Activated naive CD8-positive, alpha-beta T cell treated with anti-CD3 and anti-CD28 coated beads for 36 hours (primary cell): ENCODE measurements around the gene COQ10B. TPM values are rescaled to one million over a fixed set of nuclear protein-coding genes. Genes with fewer than 3 reads are reported as not detected.
A peak's percentile ranks its signal among the peaks of the same experiment; 100 is the strongest.
"Not testable (repeated sequence)": the region's sequence is repeated elsewhere in the genome, so short reads cannot be mapped to it uniquely, and the experiment has no call there.

ENCODE experiments used
- DNase-seq: peaks from one replicate; pipeline ENCODE4 v3.0.0; 2021
- H3K27ac Mint-ChIP-seq: one replicate; pipeline ENCODE4 v1.8.0; 2022; ENCODE audit warnings: mild to moderate bottlenecking, moderate library complexity, mixed read lengths
- H3K27me3 Mint-ChIP-seq: one replicate; pipeline ENCODE4 v1.8.0; 2022; ENCODE audit warnings: mild to moderate bottlenecking, mixed read lengths
- H3K36me3 Mint-ChIP-seq: one replicate; pipeline ENCODE4 v1.8.0; 2021; ENCODE audit warnings: mild to moderate bottlenecking, mixed read lengths
- H3K4me1 Mint-ChIP-seq: one replicate; pipeline ENCODE4 v1.8.0; 2021; ENCODE audit warnings: mixed read lengths
- H3K4me3 Mint-ChIP-seq: one replicate; pipeline ENCODE4 v1.8.0; 2022; ENCODE audit warnings: mild to moderate bottlenecking, moderate library complexity, mixed read lengths
- H3K9me3 Mint-ChIP-seq: one replicate; pipeline ENCODE4 v1.8.0; 2022; ENCODE audit warnings: mixed read lengths
- total RNA-seq, 2 experiments: library from RNA; stranded (reverse); gene quantifications; one replicate each; pipeline ENCODE4 v1.2.3, GENCODE V29; 2021

COQ10B gene
- 10 to 100 TPM; 18.9 to 19.5 TPM for total RNA-seq

DNA sequence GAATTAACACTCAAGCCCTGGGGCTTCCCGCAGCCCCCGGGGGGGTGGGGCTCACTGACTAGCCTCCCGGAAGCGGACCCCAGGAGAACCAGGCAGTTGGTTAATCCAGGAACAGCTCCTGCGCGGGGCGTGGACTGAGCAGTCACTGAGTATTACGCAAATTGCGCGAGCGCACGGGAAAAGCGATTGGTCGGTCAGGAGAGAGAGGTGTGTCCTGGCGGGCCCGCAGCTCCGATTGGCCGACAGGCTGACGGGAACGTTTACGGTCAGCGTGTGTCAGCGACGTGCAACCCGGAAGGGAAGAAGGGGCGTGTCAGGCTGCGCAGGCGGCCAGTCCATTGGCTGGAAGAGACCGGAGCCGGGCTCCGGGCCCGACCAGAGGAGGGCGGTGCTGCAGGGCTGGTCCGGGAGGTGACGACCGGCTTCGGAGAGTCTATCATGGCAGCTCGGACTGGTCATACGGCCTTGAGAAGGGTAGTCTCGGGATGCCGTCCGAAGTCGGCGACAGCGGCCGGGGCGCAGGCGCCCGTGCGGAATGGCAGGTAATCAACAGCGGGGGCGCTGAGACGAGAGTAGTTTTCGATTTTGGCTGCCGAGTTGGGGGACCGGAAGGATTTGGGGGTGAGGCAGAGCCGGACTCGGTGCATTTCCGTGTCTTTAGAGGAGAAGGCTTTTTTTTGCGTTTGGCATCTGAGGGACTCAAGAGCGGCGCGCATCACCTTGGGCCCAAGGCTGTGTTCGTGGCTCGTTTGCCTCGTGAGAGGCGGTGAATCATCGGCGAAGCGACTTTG lies at the start of gene COQ10B:
TSS of gene COQ10B (plus strand) at position 430 of the 791 bp plus-strand sequence. CDS start at position 439, 9 bp downstream.
- H3K4me1 Mint-ChIP-seq = peaks cover 36% of the 10 kb centered on the region
- peak; percentile 99 for DNase-seq
- peak within 1 kb of the TSS; percentile 96 for H3K4me3 Mint-ChIP-seq
- H3K27ac Mint-ChIP-seq = peak within 1 kb of the TSS; percentile 100
- H3K9me3 Mint-ChIP-seq = peaks cover 1% of the 10 kb centered on the region
- H3K27me3 Mint-ChIP-seq = no peaks in the 10 kb centered on the region
- H3K36me3 Mint-ChIP-seq = peaks cover 12% of the 10 kb centered on the region

DNA sequence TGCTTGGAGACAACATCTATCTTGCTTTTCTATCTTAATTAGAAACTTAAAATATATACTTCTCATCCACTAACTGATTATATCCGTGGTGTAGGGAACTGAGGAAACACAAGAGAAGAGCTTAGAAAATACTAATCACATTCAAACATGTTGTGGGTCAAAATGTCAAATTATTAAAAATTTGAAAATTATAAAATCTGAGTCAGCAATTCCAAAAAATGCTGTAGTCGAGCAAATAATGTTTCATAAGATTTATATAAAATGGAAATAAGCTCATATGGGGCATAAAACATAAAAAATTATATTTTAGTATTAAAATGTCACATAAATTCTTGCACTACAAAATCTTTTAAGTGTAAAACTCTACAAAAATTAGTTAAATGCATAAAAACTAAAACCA lies 47.8 kb upstream of the COQ10B start:
- no peak overlapping the region for H3K4me3 Mint-ChIP-seq
- peaks cover 25% of the 10 kb centered on the region for H3K36me3 Mint-ChIP-seq
- H3K27me3 Mint-ChIP-seq = no peaks in the 10 kb centered on the region
- no peak overlapping the region for H3K27ac Mint-ChIP-seq
- H3K9me3 Mint-ChIP-seq = no peaks in the 10 kb centered on the region
- DNase-seq = no peak
- peaks cover 2% of the 10 kb centered on the region for H3K4me1 Mint-ChIP-seq

DNA sequence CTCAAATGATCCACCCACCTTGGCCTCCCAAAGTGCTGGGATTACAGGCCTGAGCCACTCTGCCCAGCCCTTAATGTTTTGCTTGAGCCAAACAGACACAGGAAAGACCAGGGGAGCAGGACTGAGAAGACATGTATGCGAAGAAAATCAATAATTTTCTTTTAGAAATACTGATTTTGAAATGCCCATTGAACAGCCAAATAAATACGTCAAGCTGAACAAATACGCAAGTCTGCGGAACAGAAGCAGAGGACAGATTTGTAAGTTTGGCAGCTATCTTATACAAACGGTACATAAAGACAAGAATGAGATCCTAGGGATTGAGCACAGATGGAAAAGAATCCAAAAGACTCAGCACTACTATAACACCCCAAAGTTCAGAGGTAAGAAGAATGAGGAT lies 39.3 kb upstream of the COQ10B start:
- DNase-seq = no peak
- Mint-ChIP-seq H3K9me3 (no peaks in the 10 kb centered on the region), H3K36me3 (peaks cover 41% of the 10 kb centered on the region), H3K4me1 (peaks cover 4% of the 10 kb centered on the region), H3K27me3 (no peaks in the 10 kb centered on the region), H3K27ac (no peak overlapping the region), H3K4me3 (no peak overlapping the region)

DNA sequence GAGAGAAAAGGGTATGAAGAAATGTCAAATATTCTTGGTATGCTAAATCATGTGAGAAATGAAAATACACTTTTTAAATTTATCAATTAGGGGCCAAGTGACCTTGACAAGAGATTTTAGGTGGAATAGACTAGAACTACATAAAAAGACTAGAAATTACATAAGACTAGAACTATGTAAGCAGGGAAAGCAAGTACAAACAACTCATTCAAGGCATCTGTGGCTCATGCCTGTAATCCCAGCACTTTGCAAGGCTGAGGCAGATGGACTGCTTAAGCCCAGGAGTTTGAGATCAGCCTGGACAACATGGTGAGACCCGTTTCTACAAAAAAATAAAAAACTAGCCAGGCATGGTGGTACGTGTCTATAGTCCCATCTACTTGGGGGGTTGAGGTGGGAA lies 38.8 kb upstream of the COQ10B start:
- no peaks in the 10 kb centered on the region for H3K9me3 Mint-ChIP-seq
- DNase-seq = no peak
- H3K4me1 Mint-ChIP-seq = peaks cover 3% of the 10 kb centered on the region
- no peaks in the 10 kb centered on the region for H3K27me3 Mint-ChIP-seq
- no peak overlapping the region for H3K4me3 Mint-ChIP-seq
- H3K27ac Mint-ChIP-seq = no peak overlapping the region
- peaks cover 40% of the 10 kb centered on the region for H3K36me3 Mint-ChIP-seq

DNA sequence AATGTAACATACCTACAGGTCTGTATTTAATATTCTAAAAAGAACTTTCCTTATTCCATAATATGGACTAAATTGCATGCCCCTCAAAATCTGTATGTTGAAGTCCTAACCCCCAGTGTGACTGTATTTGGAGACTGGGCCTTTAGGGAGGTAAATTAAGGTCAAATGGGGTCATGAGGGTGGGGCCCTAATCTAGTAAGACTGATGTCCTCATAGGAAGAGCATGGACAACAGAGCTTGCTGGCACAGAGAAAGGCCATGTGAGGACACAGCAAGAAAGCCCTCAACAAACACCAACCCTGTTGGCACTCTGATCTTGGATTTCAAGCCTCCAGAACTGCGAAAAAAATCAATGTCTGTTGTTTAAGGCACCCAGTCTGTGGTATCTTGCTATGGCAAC lies 37.1 kb upstream of the COQ10B start:
- Mint-ChIP-seq H3K27ac (no peak overlapping the region), H3K9me3 (no peaks in the 10 kb centered on the region), H3K36me3 (peaks cover 27% of the 10 kb centered on the region), H3K27me3 (no peaks in the 10 kb centered on the region), H3K4me3 (no peak overlapping the region), H3K4me1 (peaks cover 10% of the 10 kb centered on the region)
- DNase-seq = no peak

DNA sequence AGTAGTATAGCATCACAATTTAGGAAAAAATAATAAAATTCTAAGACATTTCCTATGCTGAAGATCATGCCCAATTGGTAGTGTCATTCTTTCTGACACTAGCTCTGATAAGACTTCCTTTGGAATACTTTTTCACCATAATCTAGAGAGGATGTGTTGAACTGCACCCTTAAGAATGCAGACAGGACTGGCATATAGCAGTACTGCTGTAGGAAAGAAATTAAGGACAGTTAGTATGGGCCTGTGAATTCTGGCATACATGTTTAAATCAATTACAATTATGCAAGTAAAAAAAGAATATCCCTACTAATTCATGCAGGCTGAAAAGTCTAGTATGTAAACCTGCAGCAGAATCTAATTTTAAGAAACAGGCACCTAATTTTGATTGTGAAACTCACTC lies 33.9 kb upstream of the COQ10B start:
- Mint-ChIP-seq H3K9me3 (no peaks in the 10 kb centered on the region), H3K36me3 (peaks cover 17% of the 10 kb centered on the region)

DNA sequence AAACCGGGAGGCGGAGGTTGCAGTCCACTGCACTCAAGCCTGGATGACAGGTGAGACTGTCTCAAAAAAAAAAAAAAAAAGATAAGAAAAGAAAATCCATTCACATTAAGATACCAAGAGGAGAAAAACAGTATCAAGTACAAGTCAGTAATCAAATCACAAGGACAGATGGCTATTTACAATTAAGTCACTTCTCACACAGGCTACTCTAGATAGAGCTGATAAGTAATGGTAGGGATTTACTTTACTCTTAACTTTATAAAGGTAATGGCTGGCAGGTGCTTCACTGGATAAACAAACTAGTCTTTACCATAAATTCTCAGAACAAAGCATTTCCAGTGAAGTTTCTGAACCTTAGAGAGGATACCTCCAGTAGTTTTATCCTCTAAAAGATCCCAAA lies 30.0 kb upstream of the COQ10B start:
- H3K36me3 Mint-ChIP-seq = peaks cover 11% of the 10 kb centered on the region

More for the DNA sequence above, 33.9 kb upstream of the COQ10B start:
- Mint-ChIP-seq H3K4me1 (peaks cover 27% of the 10 kb centered on the region), H3K27me3 (no peaks in the 10 kb centered on the region), H3K27ac (no peak overlapping the region), H3K4me3 (no peak overlapping the region)
- no peak for DNase-seq

DNA sequence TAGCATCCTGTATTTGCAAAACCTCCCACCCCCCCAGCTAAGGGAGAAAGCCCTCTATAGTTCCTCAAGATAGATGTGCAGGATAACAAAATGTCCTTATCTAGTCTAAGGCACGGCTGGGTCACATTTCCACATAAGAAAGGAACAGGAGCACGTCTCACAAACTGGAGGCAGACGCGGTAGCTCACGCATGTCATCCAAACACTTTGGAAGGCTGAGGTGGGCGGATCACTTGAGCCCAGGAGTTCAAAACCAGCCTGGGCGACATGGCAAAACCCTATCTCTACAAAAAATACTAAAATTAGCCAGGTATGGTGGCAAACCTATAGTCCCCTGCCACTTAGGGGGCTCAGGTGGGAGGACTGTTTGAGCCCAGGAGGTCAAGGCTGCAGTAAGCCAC lies 27.8 kb upstream of the COQ10B start:
- peaks cover 27% of the 10 kb centered on the region for H3K36me3 Mint-ChIP-seq

More for the DNA sequence above, 30.0 kb upstream of the COQ10B start:
- H3K27ac Mint-ChIP-seq = no peak overlapping the region
- H3K9me3 Mint-ChIP-seq = no peaks in the 10 kb centered on the region
- H3K27me3 Mint-ChIP-seq = no peaks in the 10 kb centered on the region
- H3K4me1 Mint-ChIP-seq = peaks cover 49% of the 10 kb centered on the region
- H3K4me3 Mint-ChIP-seq = no peak overlapping the region
- no peak for DNase-seq

DNA sequence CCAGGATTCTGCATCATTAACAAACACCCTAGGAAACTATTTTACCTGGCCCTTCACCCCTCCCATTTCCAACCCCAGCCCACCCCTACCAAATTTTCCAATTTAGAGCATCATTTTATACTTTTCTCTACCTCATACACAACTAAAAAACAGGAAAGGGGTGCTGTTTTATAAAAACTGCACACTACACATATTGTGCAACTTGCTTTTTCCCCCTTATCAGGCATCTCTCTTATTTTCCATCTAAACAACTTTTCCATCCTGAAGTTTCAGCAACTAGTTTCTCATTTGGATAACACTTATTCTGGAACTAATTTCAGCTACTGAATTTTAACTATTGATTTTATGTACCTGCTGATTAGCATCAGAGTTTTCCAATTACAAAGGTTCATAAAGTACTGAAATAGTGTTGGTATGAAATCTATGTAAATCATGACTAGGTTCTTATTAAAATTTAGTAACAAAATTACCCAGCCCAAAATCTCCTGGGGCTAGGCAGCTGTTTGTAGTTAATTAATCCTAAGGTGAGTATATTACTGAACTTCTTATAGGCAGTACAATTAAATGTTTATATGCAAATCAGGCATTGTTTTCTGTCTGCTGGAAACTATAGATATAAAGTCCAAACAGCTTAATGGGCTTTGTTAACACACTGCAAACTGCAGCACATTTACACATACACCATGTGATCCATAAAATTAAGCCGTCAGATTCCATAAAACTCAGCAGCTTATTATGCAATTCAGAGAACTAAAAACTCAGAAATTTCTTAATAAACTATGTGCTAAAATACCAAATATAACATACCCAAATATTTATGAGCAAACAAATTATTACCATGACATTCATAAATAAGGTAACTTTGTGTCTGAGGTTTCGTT lies 26.4 kb upstream of the COQ10B start:
- Mint-ChIP-seq H3K4me3 (no peak overlapping the region), H3K9me3 (no peaks in the 10 kb centered on the region), H3K27me3 (no peaks in the 10 kb centered on the region)

More for the DNA sequence above, 27.8 kb upstream of the COQ10B start:
- H3K4me3 Mint-ChIP-seq = no peak overlapping the region
- H3K9me3 Mint-ChIP-seq = no peaks in the 10 kb centered on the region
- no peak for DNase-seq
- H3K4me1 Mint-ChIP-seq = peaks cover 64% of the 10 kb centered on the region
- peak overlapping the region; percentile 57 for H3K27ac Mint-ChIP-seq
- no peaks in the 10 kb centered on the region for H3K27me3 Mint-ChIP-seq

DNA sequence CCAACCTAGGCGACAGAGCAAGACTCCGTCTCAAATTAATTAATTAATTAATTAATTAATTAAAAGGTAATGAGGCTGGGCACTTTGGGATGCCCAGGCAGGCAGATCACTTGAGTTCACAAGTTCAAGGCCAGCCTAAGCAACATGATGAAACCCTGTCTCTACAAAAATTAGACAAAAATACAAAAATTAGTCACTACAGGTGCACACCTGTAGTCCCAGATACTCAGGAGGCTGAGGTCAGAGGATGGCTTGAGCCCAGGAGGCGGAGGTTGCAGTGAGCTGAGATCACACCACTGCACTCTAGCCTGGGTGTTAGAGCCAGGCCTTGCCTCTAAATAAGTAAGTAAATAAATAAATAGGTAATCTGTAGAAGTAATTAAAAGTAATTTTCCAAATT lies 25.4 kb upstream of the COQ10B start:
- DNase-seq = no peak
- H3K27me3 Mint-ChIP-seq = no peaks in the 10 kb centered on the region
- peaks cover 30% of the 10 kb centered on the region for H3K36me3 Mint-ChIP-seq
- no peak overlapping the region for H3K4me3 Mint-ChIP-seq
- H3K27ac Mint-ChIP-seq = no peak overlapping the region
- H3K4me1 Mint-ChIP-seq = peaks cover 80% of the 10 kb centered on the region
- no peaks in the 10 kb centered on the region for H3K9me3 Mint-ChIP-seq

More for the DNA sequence above, 26.4 kb upstream of the COQ10B start:
- peaks cover 32% of the 10 kb centered on the region for H3K36me3 Mint-ChIP-seq
- H3K27ac Mint-ChIP-seq = peak overlapping the region; percentile 57
- peaks cover 71% of the 10 kb centered on the region for H3K4me1 Mint-ChIP-seq
- DNase-seq = no peak

DNA sequence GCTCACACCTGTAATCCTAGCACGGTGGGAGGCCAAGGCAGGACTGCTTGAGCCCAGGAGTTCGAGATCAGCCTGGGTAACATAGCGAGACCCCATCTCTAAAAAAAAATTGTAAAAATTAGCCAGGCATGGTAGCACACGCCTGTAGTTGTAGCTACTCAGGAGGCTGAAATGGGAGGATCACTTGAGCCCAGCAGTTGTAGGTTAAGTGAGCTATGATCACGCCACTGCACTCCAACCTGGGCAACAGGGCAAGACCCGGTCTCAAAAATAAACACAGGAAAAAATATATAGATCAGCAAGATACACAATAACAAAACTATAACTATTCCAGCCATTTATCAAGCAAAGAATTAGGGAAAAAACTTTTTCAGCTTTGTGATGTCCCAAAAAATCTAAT lies 21.5 kb upstream of the COQ10B start:
- no peak for DNase-seq
- Mint-ChIP-seq H3K4me1 (peaks cover 68% of the 10 kb centered on the region), H3K27ac (peak overlapping the region; percentile 84), H3K9me3 (no peaks in the 10 kb centered on the region), H3K36me3 (peaks cover 37% of the 10 kb centered on the region), H3K27me3 (no peaks in the 10 kb centered on the region), H3K4me3 (peak overlapping the region; percentile 93)

DNA sequence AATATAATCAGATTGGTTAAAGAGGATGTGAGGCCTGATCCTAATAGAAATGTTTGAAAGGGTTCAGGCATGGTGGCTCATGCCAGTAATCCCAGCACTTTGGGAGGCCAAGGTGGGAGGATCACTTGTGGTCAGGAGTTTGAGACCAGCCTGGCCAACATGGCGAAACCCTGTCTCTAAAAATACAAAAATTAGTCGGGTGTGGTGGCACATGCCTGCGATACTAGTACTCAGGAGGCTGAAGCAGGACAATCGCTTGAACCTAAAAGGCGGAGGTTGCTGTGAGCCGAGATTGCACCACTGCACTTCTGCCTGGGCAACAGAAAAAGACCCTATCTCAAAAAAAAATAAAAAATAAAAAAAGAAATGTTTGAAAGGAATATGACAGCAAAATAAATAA lies 20.8 kb upstream of the COQ10B start:
- peaks cover 36% of the 10 kb centered on the region for H3K36me3 Mint-ChIP-seq
- H3K4me1 Mint-ChIP-seq = peaks cover 62% of the 10 kb centered on the region
- H3K27ac Mint-ChIP-seq, DNase-seq, H3K27me3 Mint-ChIP-seq, H3K9me3 Mint-ChIP-seq: not testable (repeated sequence)
- H3K4me3 Mint-ChIP-seq = peak overlapping the region; percentile 93

DNA sequence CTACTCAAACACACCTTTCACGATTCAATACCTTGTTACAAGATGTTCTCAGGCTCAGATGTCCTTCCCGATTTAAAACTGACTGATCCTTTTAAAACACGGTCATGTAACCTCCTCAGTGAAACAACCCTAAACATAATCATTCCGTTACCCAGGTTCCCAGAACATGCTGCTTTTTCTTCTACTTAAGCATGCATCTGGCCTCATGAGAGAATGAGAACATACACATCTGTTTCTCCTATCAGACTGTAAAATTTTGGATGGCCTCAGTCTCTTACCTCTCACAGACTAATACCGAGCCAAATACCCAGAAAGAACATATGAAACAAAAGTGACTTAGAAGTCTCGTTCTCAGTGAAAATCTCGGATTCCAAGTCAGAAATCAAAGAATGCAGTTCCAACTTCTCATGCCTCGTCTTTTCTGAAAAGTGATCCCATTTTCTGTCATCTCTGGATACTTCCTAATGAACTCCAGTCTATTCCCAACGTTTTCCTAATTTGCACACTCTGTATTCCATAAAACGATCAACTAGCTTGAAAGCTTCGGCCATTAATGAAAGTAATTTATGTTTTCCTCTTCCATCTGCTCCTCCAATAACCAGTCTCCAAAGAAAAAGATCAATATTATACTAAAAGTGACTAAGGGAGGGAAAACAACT lies 19.4 kb upstream of the COQ10B start:
- no peaks in the 10 kb centered on the region for H3K27me3 Mint-ChIP-seq
- peak overlapping the region; percentile 93 for H3K4me3 Mint-ChIP-seq
- H3K36me3 Mint-ChIP-seq = peaks cover 29% of the 10 kb centered on the region
- peaks cover 53% of the 10 kb centered on the region for H3K4me1 Mint-ChIP-seq
- DNase-seq = no peak
- H3K9me3 Mint-ChIP-seq = no peaks in the 10 kb centered on the region
- peak overlapping the region; percentile 100 for H3K27ac Mint-ChIP-seq

DNA sequence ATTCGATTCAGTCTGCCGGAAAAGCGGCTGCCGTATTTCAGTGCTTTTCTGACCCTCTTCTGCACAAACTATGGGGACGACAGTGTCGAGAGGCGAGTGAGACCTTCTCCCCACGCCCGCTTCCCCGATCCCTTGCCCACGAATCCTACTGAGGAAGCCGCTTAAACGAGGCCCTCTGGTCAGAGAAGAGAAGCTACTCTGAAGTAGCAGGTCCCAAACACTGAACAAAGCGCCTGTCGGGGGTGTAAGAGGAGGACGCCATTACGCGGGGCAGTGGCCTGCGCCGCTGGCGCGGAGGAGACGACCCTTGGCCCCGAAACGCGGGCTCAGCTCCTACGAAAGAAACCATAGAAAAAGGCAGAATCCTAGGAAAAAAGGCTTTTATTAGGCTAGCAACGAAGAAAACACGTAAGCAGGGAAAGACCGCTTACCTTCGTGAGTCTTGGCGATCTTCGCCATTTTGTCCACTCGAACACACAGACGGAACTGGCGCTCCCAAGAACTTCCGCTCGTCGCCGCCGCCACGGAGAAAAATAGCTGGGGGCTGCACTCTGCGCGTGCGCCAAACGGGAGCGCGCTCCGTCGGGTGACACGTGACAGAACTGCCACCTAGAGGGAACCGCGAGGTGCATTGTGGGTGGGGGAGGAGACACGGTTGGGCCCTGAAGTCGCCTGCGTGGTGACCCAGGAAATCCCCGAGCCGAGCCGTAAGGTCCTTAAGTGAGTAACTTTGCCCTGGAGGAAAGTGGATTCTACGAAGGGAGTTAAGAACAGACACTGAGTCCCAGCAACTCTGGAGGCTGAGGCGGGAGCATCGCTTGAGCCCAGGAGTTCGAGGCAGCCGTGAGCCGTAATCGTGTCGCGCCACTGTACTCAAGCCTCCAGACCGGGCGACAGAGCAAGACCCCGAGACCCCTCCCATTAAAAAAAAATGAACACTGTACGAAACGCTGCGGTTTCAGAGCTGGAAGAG lies 18.5 kb upstream of the COQ10B start, which contains the start of gene SF3B1:
TSS of gene SF3B1 (minus strand) at position 488 of the 973 bp plus-strand sequence. CDS start at position 459, 29 bp downstream.
- peaks cover 20% of the 10 kb centered on the region for H3K36me3 Mint-ChIP-seq
- H3K27me3 Mint-ChIP-seq = no peaks in the 10 kb centered on the region
- peaks cover 46% of the 10 kb centered on the region for H3K4me1 Mint-ChIP-seq
- no peaks in the 10 kb centered on the region for H3K9me3 Mint-ChIP-seq
- peak within 1 kb of the TSS; percentile 100 for H3K27ac Mint-ChIP-seq
- peak within 1 kb of the TSS; percentile 93 for H3K4me3 Mint-ChIP-seq
- peak; percentile 99 for DNase-seq
